ENCODE measurements around the gene MYH16.
"Not testable (repeated sequence)": the region's sequence is repeated elsewhere in the genome, so short reads cannot be mapped to it uniquely, and the experiment has no call there.

Gene MYH16
- 0 to 0.36 (median 0.04) reads per million in 4 experiments for total RNA-seq

DNA sequence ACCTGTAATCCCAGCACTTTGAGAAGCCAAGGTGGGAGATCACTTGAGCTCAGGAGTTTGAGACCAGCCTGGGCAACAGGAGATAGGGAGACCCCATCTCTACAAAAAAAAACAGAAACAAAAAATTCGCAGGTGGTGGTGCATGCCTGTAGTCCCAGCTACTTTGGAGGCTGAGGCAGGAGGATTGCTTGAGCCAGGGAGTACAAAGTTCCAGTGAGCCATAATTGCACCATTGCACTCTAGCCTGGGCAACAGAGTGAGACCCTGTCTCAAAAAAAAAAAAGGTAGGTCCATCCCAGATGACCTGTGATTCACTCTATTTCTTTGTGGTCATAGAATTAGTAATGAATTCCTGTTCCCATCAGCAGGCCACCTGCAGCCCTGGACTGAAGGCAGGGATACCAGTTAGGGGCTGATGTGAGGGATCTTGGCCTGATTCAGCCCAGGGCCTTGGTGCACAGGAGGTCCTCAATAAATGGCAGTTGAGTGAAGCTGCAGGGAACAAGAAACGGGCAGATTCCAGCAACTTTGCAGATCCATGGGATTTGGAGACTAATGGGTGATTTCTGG, at the start of gene MYH16:
Gene MYH16, plus strand, starts transcription at position 364 of the 570 bp plus-strand sequence.
- no peak for DNase-seq

DNA sequence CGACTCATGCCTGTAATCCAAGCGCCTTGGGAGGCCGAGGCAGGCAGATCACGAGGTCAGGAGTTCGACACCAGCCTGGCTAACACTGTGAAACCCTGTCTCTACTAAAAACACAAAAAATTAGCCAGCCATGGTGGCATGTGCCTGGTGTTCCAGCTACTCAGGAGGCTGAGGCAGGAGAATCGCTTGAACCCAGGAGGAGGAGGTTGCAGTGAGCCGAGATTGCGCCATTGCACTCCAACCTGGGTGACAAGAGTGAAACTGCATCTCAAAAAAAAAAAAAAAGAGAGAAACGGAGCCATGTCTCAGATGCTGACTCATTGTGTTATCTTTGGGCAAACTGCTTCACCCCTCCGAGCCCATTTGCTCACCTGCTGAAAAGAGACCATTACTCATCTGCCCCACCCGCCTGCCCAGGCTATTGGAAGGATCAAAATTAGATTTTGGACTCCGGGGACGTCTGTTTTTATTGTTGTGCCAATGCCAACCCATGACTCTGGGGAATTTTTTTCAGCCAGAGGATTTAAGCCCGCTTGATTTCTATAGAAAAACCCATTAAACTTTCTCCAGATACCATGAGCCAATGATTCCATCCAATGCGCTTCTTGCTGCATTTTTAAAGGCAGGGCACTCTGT, 48.3 kb upstream of the MYH16 start:
- not testable (repeated sequence) for DNase-seq

DNA sequence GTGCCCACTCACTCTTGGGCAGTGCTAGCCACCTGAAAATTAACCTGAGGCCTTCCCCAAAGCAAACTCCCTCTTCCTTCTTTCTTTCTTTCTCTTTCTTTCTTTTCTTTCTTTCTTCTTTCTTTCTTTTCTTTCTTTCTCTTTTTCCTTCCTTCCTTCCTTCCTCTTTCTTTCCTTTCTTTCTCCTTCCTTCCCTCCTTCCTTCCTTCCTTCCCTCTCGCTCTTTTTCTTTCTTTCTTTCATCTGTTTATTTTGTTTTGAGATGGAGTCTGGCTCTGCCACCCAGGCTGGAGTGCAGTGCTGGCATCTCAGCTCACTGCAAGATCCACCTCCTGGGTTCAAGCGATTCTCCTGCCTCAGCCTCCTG, 47.8 kb upstream of the MYH16 start:
- no peak for DNase-seq

DNA sequence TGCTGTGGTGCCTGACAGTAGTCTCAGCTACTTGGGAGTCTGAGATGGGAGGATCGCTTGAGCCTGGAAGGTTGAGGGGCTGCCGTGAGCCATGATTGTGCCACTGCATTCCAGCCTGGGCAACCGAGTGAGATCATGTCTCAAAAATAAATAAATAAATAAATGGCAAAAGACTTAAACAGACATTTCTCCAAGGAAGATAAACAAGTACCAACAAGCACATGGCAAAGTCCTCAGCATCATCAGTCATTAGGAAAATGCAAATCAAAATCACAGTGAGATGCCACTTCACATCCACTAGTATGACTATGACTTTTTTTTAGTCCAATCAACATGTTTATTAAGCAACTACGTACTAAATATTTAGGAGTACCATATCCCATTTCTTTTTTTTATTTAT, 43.4 kb upstream of the MYH16 start:
- no peak for DNase-seq

DNA sequence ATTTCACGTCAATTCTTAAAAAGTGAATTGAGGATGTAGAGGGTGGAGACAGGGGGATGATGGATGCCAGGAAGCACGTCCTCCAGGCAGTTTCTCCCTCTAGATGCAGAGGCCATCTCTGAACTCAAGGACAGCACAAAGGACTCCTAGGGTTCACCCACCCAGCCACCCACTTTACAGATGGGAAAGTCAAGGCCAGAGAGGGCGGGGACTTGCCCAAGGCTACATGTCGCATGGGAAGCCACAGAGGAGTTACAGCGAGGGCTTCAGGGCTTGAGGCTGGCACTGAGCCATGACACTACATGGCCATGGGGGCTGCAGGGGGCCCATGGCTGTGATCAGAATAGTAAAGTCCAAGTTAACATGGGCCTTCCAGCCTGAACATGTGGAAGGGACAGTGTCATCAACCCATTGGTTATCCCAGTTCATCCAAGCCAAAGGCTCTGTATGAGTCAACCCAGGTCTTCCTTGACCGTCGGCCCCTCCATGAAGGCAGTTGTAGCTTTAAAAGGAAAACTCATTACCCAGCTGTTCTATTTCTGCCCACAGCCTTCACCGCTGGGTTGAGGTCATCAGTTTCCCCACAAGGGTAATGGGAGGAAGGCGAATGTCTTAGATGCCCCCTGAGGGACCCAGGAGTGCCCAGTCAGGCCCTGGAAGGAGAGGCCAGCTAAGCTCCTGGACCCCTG, 40.4 kb upstream of the MYH16 start:
- no peak for DNase-seq

DNA sequence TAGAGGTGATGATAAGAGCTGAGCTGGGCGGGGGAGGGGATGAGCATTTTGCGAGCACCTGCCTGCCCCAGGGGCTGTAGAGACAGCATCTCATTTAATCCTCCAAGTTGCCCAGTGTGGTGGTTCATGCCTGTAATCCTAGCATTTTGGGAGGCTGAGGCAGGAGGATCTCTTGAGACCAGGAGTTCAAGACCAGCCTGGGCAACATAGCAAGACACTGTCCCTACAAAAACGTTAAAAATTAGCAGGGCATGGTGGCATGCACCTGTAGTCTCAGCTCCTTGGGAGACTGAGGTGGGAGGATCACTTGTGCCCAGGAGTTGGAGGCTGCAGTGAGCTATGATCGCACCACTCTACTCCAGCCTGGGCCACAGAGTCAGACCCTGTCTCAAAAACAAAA, 39.7 kb upstream of the MYH16 start:
- not testable (repeated sequence) for DNase-seq

DNA sequence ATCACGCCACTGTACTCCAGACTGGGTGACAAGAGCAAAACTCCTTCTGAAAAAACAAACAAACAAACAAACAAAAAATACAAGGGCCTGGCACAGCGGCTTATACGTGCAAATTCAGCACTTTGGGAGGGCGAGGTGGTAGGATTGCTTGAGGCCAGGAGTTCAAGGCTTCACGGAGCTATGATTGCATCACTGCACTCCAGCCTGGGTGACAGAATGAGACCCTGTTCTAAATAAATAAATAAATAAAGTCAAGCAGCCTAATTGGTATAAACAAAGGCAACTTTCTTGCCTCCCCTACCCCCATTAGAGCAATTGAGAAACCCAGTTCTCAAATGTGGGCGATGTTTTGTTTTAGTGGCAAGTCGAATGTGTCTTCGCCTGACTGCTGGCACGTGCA, 38.5 kb upstream of the MYH16 start:
- DNase-seq, result no peak

DNA sequence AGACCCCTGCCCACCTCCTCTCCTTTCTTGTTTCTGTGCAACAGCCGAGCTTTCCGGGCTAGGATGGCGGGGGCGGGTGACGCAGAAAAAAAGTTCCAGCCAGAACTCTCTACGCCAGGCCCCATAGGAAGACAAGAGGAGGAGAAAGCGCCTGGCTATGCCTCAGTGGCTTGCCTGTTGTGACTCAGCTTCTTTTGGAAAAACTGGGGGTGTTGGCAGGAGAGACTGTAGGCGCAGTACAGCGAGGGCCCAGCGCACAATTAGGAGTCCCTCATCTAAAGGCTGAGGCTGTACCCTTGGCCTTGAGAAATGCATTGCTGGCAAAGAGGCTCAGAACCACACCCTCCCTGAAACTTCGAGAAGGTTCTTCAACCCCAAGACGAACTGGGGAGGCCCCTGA, 36.7 kb upstream of the MYH16 start:
- DNase-seq, result no peak

DNA sequence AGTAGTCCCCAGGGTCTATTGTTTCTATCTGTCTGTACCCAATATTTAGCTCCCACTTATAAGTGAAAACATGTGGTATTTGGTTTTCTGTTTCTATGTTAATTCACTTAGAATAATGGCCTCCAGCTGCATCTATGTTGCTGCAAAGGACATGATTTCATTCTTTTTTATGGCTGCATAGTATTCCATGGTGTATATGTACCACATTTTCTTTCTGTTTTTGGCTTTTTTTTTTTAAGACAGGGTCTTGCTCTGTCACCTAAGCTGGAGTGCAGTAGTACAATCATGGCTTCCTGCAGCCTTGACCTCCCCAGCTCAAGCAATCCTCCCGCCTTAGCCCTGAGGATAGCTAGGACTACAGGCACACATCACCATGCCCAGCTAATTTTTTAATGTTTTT, 34.8 kb upstream of the MYH16 start:
- not testable (repeated sequence) for DNase-seq

DNA sequence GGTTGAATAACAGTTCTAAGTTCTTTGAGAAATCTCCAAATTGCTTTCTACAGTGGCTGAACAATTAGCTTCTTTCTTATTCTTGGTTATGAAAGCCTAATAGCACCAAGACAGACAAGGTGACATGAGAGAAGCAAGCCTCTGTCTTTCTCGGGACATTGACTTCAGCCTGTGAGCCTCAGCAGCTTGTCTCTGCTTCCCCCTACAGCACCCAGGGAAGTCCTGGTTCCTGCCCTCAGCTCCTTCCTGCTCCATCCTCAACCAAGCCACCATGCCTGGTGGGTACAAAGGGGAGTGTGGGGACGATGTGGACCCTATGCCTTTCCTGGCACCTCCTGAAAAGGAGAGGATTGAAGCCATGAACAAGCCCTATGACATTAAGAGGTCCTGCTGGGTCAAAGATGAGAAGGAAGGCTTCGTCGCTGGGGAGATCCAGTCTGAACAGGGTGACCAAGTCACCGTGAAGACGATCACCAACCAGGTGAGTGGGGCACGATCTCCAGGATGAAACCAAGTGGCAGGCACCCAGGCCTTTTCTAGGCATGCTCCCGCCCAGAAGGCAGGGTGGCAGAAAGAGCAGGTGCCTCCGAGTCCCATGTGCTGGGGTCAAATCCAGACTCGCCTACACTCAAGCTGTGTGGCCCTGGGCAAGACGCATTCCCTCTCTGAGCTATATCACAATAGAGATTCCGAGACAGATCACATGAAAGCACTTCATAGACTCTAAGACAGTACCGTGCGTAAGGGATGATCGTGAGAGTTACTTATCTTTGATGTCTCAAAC, 33.9 kb upstream of the MYH16 start:
- no peak for DNase-seq

DNA sequence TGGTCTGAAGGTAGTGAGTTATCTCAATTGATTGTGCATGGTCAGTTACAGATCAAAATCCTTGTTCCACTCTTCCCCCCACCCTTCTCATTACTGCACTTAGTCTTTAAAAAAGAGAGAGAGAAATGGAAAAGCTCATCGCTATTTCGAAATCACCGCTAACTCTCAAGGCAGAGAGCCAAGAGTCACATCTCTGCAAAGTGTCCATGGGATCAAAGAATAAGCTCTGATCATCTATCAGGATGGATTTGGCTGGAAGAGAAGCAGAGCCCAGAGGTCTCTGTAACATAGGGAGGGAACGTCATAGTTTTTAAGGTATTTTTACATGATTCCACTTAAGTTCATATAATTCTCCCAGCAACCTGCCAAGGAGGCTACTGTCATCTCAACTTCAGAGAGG, 30.0 kb upstream of the MYH16 start:
- DNase-seq, result no peak

DNA sequence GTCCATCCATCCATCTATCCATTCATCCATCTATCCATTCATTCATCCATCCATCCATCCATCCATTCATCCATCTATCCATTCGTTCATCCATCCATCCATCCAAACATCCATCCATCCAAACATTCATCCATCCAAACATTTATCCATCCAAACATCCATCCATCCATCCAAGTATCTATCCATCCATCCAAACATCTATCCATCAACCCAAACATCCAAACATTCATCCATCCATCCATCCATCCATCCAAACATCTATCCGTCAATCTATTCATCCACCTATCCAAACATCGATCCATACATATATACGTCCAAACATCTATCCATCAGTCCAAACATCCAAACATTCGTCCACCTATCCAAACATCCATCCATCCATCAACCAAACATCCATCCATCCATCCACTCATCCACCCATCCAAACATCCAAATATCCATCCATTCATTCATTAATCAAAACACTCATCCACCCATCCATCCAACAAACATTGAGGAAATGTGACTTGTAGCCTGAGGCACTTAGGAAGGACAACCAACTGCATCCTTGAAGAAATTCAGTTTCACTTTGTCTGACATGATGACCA, 28.8 kb upstream of the MYH16 start:
- DNase-seq, result no peak

DNA sequence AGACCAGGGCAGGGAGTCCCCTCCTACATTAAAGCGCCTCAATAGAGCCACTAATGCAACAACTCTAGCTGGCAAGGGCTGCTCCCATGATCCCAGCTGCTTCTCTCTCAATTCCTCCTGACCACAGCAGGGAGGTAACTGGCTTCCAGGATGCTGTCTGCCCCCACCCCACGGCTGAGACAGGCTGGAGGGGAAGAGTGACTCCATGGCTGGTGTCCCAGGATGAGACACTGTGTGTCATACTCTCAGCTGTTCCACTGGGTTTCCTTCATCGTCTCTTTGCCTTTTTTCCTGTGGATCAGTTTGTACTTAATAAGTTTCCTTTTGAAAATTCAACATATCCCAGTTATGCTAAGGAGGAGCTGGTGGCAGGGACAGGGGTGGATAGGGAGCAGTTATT, 27.7 kb upstream of the MYH16 start:
- DNase-seq, result no peak

DNA sequence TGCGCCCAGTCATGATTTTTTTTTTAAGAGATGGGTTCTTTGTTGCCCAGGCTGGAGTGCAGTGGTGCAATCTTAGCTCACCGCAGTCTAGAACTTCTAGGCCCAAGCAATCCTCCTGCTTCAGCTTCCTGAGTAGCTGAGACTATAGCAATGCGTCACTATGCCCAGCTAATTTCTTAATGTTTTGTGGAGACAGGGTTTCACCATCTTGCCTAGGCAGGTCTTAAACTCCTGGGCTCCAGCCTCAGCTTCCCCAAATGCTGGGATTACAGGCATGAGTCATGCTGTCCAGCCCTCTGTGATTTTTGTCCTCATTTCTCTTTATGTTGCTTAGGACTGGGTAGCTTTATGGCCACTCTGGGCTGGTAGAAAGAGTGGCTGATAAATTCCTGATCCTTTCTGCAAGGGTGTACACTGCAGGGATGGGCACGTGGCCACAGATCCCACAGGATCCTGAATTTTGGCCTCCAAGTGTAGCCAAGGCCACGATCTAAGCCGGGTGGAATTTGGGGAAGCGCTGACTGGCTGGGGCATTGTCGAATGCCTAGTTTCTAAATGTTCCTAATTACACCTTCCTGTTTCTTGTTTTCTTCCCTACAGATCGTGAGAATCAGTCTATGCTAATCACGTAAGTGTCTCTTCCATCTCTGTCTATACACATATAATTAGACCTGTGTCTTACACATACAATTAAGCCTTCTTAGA, 24.1 kb upstream of the MYH16 start:
- no peak for DNase-seq

DNA sequence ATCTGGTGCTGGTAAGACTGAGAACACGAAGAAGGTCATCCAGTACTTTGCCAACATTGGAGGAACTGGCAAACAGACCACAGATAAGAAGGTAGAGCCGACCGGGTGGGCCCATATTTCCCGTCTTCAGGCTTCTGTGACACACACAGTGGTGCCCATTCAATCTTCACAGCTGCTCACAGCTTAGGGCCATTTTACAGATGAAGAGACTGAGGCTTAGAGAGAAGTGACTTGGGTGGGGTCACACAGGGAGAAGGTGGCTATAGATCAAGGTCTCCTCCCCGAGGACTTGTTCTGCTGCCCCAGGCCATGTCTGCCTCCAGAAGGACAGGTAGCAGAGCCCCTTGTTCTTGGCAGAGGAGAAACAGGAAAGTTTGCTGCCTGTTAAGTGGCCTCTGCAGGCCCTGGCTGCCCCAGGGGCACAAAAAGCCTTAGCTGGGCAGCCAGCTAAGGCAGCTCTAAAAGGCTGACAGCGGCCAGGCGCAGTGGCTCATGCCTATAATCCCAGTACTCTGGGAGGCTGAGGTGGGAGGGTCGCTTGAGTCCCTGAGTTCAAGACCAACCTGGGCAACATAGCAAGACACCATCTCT, 22.6 kb upstream of the MYH16 start:
- no peak for DNase-seq

DNA sequence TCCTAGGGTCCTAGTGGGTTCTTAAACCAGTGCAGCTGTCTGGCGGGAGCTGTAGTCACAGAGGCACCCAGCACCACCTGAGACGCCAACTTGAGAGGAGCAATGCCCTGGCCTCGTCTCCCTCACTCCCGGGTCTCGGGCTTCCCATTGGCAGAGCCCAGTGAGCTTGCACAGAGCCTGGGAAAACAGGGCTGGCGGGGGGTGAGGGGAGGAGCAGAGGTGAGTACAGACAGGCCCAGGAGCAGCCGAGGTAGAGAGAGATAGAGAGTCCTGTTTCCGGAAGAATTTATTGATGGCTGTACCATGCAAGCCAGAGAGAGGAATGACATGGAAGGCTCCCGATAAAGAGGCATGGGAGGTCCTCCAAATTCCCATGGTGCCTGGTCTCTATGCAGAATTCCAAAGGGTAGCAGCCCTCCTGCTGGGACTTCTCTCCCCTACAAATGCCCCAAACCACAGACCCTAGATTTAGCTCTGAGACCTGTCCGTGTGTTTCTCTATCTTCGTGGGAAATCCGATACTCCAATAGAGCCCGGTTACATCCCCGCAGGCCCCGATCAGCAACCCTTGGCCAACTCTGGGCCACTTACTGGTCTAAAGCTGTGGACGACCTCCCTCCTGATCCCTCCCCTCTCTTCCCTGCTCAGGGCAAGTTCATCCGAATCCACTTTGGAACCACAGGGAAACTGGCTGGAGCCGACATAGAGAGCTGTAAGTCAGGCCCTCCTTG, 20.3 kb upstream of the MYH16 start:
- no peak for DNase-seq

DNA sequence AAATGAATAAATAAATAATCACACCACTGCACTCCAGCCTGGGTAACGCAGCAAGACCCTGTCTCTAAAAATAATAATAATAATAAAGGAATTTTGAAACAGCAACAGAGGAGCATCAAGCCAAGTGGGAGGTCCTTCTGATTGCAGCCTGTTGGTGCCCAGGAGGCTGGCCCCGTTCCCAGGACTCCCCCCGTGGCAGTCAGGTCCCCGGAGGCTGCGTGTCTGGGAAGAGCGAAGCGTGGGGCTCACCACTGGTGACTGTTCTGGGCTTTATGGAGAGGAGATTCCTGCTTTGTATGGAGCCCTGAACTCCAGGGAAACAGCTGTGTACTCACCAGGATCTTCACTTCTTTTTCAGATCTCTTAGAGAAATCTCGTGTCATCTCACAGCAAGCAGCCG, 19.3 kb upstream of the MYH16 start:
- no peak for DNase-seq

DNA sequence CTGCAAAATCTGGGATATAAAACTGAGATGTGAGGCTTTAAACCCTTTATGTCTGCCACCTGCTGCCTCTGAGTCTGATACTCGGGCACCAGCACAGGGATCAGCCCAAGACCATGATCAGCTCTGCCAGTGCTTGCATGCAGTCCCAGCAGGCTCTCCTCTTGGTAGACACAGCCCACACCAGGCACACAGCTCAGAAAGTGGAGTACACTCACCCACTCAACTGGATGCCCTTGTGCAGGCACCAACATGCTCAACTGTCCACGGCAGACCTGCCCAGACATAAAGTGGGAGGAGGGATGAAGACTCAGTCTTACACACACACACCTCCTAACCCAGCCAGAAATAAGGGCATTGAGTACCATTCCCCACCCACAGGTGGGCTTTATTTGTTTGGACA, 18.2 kb upstream of the MYH16 start:
- no peak for DNase-seq

DNA sequence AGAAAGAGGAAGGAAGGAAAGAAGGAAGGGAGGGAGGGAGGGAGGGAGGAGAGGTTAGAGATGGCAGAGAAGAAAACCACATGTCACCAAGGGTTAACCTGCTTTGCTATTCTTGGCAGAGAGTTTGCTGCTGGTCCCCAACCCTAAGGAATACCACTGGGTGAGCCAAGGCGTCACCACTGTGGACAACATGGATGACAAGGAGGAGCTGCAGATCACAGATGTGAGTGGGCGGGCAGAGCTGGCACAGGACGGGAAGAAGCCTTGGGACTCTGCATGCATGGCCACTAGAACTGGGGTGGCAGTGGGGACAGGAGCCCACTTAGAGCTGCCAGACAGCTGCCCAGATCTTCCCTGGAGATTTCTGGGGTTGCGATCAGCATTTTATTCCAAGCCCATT, 17.2 kb upstream of the MYH16 start:
- DNase-seq, result no peak

DNA sequence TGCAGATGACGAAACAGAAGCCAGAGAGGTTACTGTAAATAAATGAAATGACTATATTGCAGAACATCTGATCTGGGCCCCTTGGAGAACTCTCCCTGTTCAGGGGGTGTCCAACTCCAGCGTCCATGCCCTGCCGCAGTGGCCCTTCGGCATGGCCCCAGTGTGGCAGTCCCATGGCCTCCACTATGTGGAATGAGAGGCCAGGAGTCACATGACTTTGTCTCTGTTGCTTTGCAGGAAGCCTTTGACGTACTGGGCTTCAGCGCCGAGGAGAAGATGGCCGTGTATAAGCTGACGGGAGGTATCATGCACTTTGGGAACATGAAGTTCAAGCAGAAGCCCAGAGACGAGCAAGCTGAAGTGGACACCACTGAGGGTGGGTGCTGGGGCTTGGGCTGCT, 15.6 kb upstream of the MYH16 start:
- no peak for DNase-seq

DNA sequence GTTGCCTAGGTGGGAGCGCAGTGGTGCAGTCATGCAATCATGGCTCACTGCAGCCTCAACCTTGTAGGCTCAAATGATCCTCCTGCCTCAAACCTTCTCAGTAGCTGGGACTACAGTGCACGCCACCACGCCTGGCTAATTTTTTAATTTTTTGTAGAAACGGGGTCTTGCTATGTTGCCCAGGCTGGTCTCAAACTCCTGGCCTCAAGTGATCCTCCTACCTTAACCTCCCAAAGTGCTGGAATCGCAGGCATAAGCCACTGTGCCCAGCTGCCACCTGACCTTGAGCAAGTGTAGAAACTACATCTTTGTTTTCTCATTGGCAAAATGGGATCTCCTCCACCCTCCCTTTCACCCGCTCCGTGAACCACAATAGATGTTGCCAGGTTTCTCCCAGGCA, 15.0 kb upstream of the MYH16 start:
- DNase-seq, result no peak

DNA sequence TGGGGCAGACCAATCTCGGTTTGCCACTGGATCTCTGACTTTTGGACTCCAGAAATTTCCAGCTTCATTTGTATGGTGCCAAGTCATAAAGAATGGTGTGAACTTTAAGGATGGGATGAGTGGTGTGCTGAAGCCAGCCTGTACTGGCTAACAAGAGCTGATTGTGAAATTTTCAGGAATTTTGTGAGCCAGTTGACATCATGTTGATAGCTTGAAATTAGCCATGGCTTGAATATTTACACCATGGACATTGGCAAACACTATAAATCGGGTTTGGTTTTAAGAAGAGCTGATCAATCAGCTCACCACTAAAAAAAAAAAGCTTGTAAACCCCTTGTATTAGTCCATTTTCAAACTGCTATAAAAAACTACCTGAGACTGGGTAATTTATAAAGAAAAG, 14.1 kb upstream of the MYH16 start:
- no peak for DNase-seq

Data from effector CD8-positive, alpha-beta T cell (primary cell).